C1 segment of cervical spinal cord (tissue), 14 donors: ENCODE data around the gene SCRN3.
"Not testable (repeated sequence)": the region's sequence is repeated elsewhere in the genome, so short reads cannot be mapped to it uniquely, and the experiment has no call there.

Source experiments
- DNase-seq, 14 donors: peaks; one replicate each; lab custom pipeline; 2025; lab: John Stamatoyannopoulos, UW

Gene SCRN3

GRCh38 chr2:174403628-174404027 is 8.1 kb downstream of the SCRN3 start:
- DNase-seq, result no peak

DNA sequence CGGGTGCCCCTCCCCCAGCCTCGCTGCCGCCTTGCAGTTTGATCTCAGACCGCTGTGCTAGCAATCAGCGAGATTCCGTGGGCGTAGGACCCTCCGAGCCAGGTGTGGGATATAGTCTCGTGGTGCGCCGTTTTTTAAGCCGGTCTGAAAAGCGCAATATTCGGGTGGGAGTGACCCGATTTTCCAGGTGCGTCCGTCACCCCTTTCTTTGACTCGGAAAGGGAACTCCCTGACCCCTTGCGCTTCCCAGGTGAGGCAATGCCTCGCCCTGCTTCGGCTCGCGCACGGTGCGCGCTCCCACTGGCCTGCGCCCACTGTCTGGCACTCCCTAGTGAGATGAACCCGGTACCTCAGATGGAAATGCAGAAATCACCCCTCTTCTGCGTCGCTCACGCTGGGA is 14.5 kb downstream of the SCRN3 start:
- DNase-seq, result not testable (repeated sequence)

- DNase-seq, result no peak
Measured at GRCh38 chr2:174412256-174412655, 16.7 kb downstream of the SCRN3 start.

GRCh38 chr2:174428214-174428613 is 32.7 kb downstream of the SCRN3 start:
- DNase-seq, result no peak

GRCh38 chr2:174430066-174430465 is 34.5 kb downstream of the SCRN3 start:
- DNase-seq, result no peak

DNA sequence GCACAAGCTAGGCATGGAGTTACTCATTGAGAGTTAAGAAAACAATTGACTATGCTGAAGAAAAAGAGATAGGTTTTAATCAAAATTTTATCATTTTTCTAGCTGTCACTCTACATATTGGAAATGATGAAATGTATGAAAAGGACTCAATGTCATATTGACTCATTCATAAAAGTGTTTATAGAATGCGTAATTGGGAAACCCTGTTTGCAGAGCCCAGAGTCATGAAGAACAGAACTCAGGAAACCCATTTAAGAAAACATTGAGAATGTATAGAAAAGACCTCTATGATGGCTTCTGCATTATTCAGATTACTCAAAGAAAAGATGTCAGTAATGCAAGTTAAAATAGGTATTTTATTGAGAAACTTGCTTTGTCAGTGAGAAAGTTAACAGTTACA is 36.4 kb downstream of the SCRN3 start:
- no peak for DNase-seq

DNA sequence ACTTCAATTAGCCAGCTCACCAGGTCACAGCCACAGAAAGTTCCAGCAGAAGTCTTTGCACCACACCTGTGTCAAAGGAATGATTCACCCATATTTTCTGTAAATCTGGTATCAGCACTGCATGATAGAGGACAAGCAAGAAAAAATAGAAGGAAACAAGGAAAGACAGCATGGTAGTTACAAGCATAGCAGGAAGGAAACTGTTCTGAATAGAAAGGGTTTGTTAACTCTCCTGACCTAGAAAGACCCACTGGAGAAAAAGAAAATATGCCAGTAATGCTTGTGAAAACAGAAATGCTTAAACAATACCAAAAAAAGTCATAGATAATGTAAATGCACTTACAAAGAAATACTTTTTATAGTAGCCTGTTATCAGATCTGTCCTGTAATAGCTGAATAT is 40.8 kb downstream of the SCRN3 start:
- no peak for DNase-seq

GRCh38 chr2:174438146-174438886 is 42.8 kb downstream of the SCRN3 start:
- peak in 13 of 14 donors; percentile 7 to 85 (median 65) for DNase-seq

GRCh38 chr2:174439323-174439722 is 43.8 kb downstream of the SCRN3 start:
- DNase-seq, result no peak

- no peak for DNase-seq
Measured at GRCh38 chr2:174439950-174440349, 44.4 kb downstream of the SCRN3 start.

DNA sequence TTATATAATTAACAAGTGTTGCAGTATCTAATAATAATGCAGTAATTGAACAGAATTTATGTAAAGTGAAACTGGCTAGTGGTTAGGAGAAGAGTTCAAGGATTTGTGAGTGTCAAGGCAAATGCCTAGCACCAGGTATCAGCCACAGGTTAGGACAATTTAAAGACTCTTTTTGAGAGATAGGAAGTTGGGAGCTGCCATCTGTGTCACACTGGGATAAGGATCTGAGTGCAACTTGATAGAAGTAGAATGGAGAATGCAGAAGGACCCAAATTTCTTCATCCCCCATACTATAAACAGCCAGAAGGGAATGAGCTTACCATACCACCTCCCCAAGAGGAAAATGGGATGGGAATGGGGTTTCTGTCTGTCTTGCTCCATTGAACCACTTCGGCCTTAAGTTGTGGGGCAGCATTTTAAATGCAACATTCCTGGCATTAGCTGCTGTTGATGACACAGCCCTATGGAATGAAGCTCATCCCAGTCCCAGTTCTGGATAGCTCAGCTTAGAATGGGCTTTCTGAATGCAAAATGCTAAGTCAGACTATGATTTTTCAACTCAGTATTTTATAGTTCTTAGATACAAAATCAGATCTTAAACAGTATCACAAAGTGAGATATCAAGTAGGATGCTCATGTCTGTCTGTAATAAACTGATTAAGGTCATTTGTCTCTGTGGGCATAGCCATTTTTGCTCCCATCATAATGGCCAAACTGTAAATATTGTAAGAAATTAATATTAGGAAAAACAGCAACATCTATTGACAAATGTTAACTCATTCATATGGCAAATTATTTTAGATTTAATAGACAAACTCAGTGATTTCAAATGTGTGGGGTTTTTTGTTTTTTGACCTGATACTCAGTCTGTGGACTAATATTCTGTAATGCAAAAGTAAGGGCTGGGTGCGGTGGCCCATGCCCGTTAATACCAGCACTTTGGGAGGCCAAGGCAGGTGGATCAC is 47.3 kb downstream of the SCRN3 start:
- DNase-seq, result no peak

DNA sequence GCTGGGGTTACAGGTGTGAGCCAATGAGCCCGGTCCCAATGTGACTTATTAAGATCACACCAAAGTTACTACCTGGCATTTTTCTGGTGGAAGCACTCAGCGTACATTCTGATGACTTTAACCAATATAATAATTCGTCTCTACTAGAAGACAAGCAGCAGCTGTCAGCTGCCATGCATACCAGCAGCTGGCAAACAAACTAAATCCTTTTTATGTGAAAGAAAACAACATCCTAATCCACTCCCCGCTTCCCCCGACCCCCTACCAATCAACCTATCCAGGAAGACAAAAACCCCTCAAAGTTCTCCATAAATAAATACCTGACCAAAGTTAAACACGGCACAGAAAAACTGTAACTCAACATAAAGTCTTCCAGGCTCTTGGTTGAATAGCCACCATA is 49.2 kb downstream of the SCRN3 start:
- DNase-seq, result no peak

DNA sequence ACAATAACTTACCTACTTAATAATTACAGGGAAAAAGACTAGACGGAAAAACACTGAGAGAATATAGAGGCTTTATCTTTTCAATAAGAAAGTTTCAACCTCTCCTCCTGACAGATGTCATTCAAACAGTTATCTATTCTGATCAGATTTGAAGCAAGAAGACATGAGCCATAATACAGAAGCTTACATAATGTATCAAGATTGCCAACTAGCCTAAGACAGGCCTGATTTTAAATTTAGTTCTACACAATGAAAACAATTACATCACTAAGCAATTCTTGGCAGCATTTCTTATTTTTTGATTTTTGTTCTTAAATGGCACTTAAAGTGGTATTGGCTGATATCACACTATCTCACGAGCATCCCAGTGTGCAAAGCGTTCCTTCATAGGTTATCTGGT is 49.7 kb downstream of the SCRN3 start:
- DNase-seq, result no peak

GRCh38 chr2:174446531-174446930 is 51.0 kb downstream of the SCRN3 start:
- no peak for DNase-seq

- no peak for DNase-seq
Measured at GRCh38 chr2:174449033-174449432, 53.5 kb downstream of the SCRN3 start.

GRCh38 chr2:174450021-174450816 is 54.7 kb downstream of the SCRN3 start:
- no peak for DNase-seq

DNA sequence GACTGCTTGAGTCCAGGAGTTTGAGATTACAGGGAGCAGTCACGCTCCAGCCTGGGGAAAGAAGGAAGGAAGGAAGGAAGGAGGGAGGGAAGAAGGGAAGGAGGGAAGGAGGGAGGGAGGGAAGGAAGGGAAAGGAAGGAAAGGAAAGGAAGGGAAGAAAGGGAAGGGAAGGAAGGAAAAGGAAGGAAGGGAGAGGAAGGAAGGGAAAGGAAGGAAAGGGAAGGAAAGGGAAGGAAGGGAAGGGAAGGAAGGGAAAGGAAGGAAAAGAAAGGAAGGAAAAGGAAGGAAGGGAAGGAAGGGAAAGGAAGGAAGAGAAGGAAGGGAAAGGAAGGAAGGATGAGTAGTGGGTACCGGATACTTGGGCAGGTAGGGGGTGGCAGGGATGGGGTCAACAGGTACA is 59.0 kb downstream of the SCRN3 start:
- no peak for DNase-seq

- DNase-seq, result no peak
Measured at GRCh38 chr2:174461221-174461620, 65.7 kb downstream of the SCRN3 start.

GRCh38 chr2:174465327-174465726 is 69.8 kb downstream of the SCRN3 start:
- DNase-seq, result peak in 1 of 14 donors; percentile 1

DNA sequence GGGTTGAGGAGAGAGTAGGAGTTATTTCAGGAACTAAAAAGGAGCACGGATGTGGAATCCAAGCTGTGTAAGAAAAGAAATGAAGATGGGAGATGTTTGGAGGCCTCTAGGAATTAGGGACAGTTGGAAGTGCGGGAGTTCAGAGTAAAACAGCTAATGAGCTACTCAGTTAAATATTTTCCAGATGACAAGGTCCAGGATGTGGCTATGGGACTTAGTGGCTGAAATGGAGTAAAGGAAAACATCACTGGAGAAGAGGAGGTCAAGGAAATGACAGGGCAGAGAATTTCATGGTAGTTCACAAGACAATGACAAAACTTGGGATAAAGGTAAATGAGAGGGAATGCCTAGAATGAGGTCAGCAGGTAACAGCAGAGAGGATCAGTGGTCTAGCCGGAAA is 78.3 kb downstream of the SCRN3 start:
- DNase-seq, result no peak

DNA sequence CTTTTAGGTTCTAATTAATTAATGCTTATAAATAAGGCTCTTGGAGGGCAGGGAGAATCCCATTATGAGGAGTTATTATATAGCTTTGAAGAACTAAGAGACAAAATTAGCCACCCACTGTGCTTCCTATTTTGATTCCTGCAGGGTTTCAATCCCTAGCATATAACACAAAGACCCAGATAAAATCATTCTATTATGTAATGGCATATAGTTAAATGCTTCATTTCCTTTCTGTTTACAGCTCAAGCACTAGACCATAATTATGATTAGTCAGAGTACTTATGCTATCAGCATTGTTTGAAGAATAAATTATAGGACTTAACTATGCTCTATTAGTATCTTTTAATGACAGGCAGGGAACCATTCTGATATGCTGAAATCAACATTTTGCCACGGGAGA is 82.2 kb downstream of the SCRN3 start:
- DNase-seq, result no peak
